Natural killer cell (primary cell): ENCODE measurements around the gene PCDHB9. TPM values are rescaled to one million over a fixed set of nuclear protein-coding genes. Genes with fewer than 3 reads are reported as not detected.
"Not testable (repeated sequence)": the region's sequence is repeated elsewhere in the genome, so short reads cannot be mapped to it uniquely, and the experiment has no call there.

ENCODE experiments used
- ATAC-seq, 3 donors: fragments of 150-1000 bp in 2 of 3; fragments of 200-7000 bp in 1 of 3; cut with Tn5 transposase; 1 replicate in 1 of 3; 2 replicates in 2 of 3; pipeline ENCODE4 v1.10.0; 2021; ENCODE audit warnings: mild to moderate bottlenecking in 2 of 3, moderate library complexity in 2 of 3
- DNase-seq, 2 donors: peaks; one replicate each; pipeline versions ENCODE4 v3.0.0 to v3.0.0-alpha.2; 2013 to 2021; ENCODE audit warnings: mixed read lengths in 1 of 2
- H3K27ac ChIP-seq: one replicate; pipeline ENCODE4 v1.5.1; 2013; ENCODE audit warnings: mild to moderate bottlenecking, low read length
- H3K27me3 ChIP-seq: one replicate; pipeline ENCODE4 v1.6.1; 2013; ENCODE audit warnings: low read length; ENCODE audit not compliant: control insufficient read depth, insufficient read depth
- H3K36me3 ChIP-seq: one replicate; pipeline ENCODE4 v1.6.1; 2013; ENCODE audit warnings: low read length; ENCODE audit not compliant: control insufficient read depth, insufficient read depth
- H3K4me1 ChIP-seq: one replicate; pipeline ENCODE4 v1.6.1; 2013; ENCODE audit warnings: low read length; ENCODE audit not compliant: control insufficient read depth, insufficient read depth
- H3K4me3 ChIP-seq: one replicate; pipeline ENCODE4 v1.5.1; 2013; ENCODE audit warnings: low read length
- H3K9me3 ChIP-seq: one replicate; pipeline ENCODE4 v1.6.1; 2013; ENCODE audit warnings: low read length; ENCODE audit not compliant: control insufficient read depth, insufficient read depth
- H3K27ac Mint-ChIP-seq, 2 donors: one replicate each; pipeline ENCODE4 v1.8.0; 2022; ENCODE audit warnings: mild to moderate bottlenecking in 2 of 2, mixed read lengths in 2 of 2, moderate library complexity in 1 of 2
- H3K27me3 Mint-ChIP-seq, 2 donors: one replicate each; pipeline ENCODE4 v1.8.0; 2022; ENCODE audit warnings: low read depth in 2 of 2, mixed read lengths in 2 of 2
- H3K36me3 Mint-ChIP-seq: one replicate; pipeline ENCODE4 v1.8.0; 2022; ENCODE audit warnings: mixed read lengths
- H3K4me1 Mint-ChIP-seq, 2 donors: one replicate each; pipeline ENCODE4 v1.8.0; 2022; ENCODE audit warnings: mixed read lengths in 2 of 2
- H3K4me3 Mint-ChIP-seq: one replicate; pipeline ENCODE4 v1.8.0; 2022; ENCODE audit warnings: mild to moderate bottlenecking, moderate library complexity, mixed read lengths
- H3K9me3 Mint-ChIP-seq, 2 donors: one replicate each; pipeline ENCODE4 v1.8.0; 2022; ENCODE audit warnings: mixed read lengths in 2 of 2
- CTCF ChIP-seq: fragments of 200-600 bp; IDR thresholded peaks from one replicate; pipeline ENCODE4 v1.8.0; 2022; ENCODE audit warnings: antibody characterized with exemption
- WGBS: methylation state at CpG from one replicate; pipeline ENCODE4 v1.1.7; 2013; ENCODE audit warnings: missing lambda C conversion rate; ENCODE audit not compliant: insufficient coverage; 5-methylcytosine and 5-hydroxymethylcytosine counted together
- intact Hi-C: fragments of 100-400 bp; cut with micrococcal nuclease; formaldehyde crosslinking; loops from one replicate; pipeline ENCODE4 v1.14.2; 2022
- total RNA-seq, 4 donors: library from RNA; stranded (reverse); fragments of 120-200 nt in 1 of 4; gene quantifications; one replicate each; pipeline versions ENCODE4 v1.2.3 to v1.2.4, GENCODE V29; 2013 to 2022

Gene PCDHB9
- total RNA-seq, 3 donors from 2014 or later (not counting 1 experiment from before 2014, with no cell fraction given): 0.15 TPM; not detected in 2

DNA sequence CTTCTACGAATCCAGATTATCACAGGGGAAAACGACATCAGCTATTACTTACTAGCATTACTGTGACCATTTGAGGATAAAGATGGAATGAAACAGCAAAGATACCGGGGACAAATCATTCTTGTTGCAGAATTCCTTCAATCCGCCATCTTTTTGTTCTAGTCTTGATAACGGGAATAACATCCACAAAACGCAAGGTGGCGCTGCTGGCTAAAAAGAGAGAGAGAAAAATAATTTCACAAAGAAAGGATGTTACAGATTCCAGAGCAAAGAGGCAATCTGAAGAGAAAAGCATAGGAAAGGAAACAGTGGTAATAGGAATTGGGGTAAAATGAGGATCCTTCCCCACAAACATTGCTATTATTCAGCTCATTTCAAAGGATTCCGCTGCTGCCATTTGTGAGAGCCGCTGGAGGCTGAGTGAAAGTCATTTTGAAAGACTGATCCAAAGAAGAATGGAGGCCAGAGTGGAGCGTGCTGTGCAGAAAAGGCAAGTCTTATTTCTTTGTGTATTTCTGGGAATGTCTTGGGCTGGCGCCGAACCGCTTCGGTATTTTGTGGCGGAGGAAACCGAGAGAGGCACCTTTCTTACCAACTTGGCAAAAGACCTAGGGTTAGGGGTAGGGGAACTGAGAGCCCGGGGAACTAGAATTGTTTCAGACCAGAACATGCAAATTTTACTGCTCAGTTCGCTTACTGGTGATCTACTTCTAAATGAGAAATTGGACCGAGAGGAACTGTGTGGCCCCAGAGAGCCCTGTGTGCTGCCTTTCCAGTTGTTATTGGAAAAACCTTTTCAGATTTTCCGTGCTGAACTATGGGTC lies 14.4 kb upstream of the PCDHB9 start, which contains the start of gene PCDHB7:
PCDHB7 (plus strand) TSS at position 264 of the 824 bp plus-strand sequence; CDS start at position 456, 192 bp downstream.
- Mint-ChIP-seq H3K4me1 (no peaks in the 10 kb centered on the region), H3K36me3 (no peaks in the 10 kb centered on the region), H3K27me3 (peaks cover 0 to 11% of the 10 kb centered on the region in 2 donors), H3K9me3 (peaks cover 2 to 9% of the 10 kb centered on the region in 2 donors), H3K27ac (no peak within 1 kb of the TSS), H3K4me3 (no peak within 1 kb of the TSS)
- DNase-seq (peak in 1 of 2 donors; percentile 48), ATAC-seq (no peak)
- no peak for TF ChIP-seq CTCF
- Histone ChIP-seq H3K9me3 (peaks cover 6% of the 10 kb centered on the region), H3K4me1 (no peaks in the 10 kb centered on the region), H3K4me3 (no peak within 1 kb of the TSS), H3K36me3 (no peaks in the 10 kb centered on the region), H3K27ac (no peak within 1 kb of the TSS), H3K27me3 (no peaks in the 10 kb centered on the region)
- intact Hi-C loops: no loop called here
- 40% methylated on average over 19 of the region's 20 CpGs for WGBS

DNA sequence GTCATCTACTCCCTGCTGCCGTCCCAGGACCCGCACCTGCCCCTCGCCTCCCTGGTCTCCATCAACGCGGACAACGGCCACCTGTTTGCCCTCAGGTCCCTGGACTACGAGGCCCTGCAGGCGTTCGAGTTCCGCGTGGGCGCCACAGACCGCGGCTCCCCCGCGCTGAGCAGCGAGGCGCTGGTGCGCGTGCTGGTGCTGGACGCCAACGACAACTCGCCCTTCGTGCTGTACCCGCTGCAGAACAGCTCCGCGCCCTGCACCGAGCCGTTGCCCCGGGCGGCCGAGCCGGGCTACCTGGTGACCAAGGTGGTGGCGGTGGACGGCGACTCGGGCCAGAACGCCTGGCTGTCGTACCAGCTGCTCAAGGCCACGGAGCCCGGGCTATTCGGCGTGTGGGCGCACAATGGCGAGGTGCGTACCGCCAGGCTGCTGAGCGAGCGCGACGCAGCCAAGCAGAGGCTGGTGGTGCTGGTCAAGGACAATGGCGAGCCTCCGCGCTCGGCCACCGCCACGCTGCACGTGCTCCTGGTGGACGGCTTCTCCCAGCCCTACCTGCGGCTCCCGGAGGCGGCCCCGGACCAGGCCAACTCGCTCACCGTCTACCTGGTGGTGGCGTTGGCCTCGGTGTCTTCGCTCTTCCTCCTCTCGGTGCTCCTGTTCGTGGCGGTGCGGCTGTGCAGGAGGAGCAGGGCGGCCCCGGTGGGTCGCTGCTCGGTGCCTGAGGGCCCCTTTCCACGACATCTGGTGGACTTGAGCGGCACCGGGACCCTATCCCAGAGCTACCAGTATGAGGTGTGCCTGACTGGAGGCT lies 12.5 kb upstream of the PCDHB9 start:
- intact Hi-C loops, H3K27ac Mint-ChIP-seq: not testable (repeated sequence)
- 50% methylated on average over 77 of the region's 79 CpGs for WGBS

GRCh38 chr5:141175933-141176332 lies 11.0 kb upstream of the PCDHB9 start:
- ATAC-seq (no peak), DNase-seq (no peak)
- intact Hi-C loops: no loop called here
- no peaks in the 10 kb centered on the region for H3K36me3 Mint-ChIP-seq
- WGBS: 50% methylated on average over 1 of the region's 1 CpG
- H3K27me3 Mint-ChIP-seq: peaks cover 0 to 10% of the 10 kb centered on the region in 2 donors
- no peak for TF ChIP-seq CTCF
- no peaks in the 10 kb centered on the region for H3K36me3 ChIP-seq
- H3K4me3 ChIP-seq: no peak overlapping the region
- no peak overlapping the region for H3K4me3 Mint-ChIP-seq
- H3K27ac Mint-ChIP-seq: no peak overlapping the region
- no peaks in the 10 kb centered on the region for H3K27me3 ChIP-seq
- no peak overlapping the region for H3K27ac ChIP-seq
- peaks cover 6% of the 10 kb centered on the region for H3K9me3 ChIP-seq
- H3K4me1 Mint-ChIP-seq: no peaks in the 10 kb centered on the region
- H3K9me3 Mint-ChIP-seq: peaks cover 0 to 4% of the 10 kb centered on the region in 2 donors
- H3K4me1 ChIP-seq: no peaks in the 10 kb centered on the region

More for the DNA sequence above, 12.5 kb upstream of the PCDHB9 start:
- peaks cover 0 to 11% of the 10 kb centered on the region in 2 donors for H3K27me3 Mint-ChIP-seq
- H3K27ac ChIP-seq, H3K9me3 ChIP-seq, H3K4me3 ChIP-seq, H3K27me3 ChIP-seq, H3K36me3 Mint-ChIP-seq, H3K36me3 ChIP-seq, DNase-seq, H3K4me3 Mint-ChIP-seq, ATAC-seq, H3K4me1 Mint-ChIP-seq, H3K4me1 ChIP-seq, H3K9me3 Mint-ChIP-seq: not testable (repeated sequence)

GRCh38 chr5:141177577-141178191 lies 9.3 kb upstream of the PCDHB9 start, which contains the start of gene PCDHB8:
Gene PCDHB8, plus strand, starts transcription at chr5:141177790. Its CDS starts 245 bp downstream, at chr5:141178035.
- H3K36me3 Mint-ChIP-seq, intact Hi-C loops, H3K27ac ChIP-seq, H3K4me1 ChIP-seq, H3K36me3 ChIP-seq, H3K27ac Mint-ChIP-seq, DNase-seq, H3K4me1 Mint-ChIP-seq, H3K9me3 Mint-ChIP-seq, ATAC-seq, H3K4me3 Mint-ChIP-seq, H3K9me3 ChIP-seq, H3K4me3 ChIP-seq, H3K27me3 ChIP-seq: not testable (repeated sequence)
- WGBS: 38% methylated on average over 8 of the region's 18 CpGs
- peaks cover 12 to 13% of the 10 kb centered on the region in 2 donors for H3K27me3 Mint-ChIP-seq

GRCh38 chr5:141179371-141179770 lies 7.6 kb upstream of the PCDHB9 start:
- intact Hi-C loops, H3K36me3 ChIP-seq, H3K27ac ChIP-seq, H3K27ac Mint-ChIP-seq, H3K4me3 ChIP-seq, H3K9me3 Mint-ChIP-seq, DNase-seq, H3K4me3 Mint-ChIP-seq, H3K4me1 ChIP-seq, H3K9me3 ChIP-seq, H3K27me3 ChIP-seq, ATAC-seq, H3K4me1 Mint-ChIP-seq, H3K36me3 Mint-ChIP-seq: not testable (repeated sequence)
- peaks cover 14 to 15% of the 10 kb centered on the region in 2 donors for H3K27me3 Mint-ChIP-seq
- 44% methylated on average over 23 of the region's 39 CpGs for WGBS

- H3K9me3 Mint-ChIP-seq, DNase-seq, H3K4me1 Mint-ChIP-seq, H3K4me1 ChIP-seq, H3K36me3 ChIP-seq, H3K4me3 ChIP-seq, H3K4me3 Mint-ChIP-seq, H3K9me3 ChIP-seq, H3K27me3 ChIP-seq, H3K27ac ChIP-seq, H3K27ac Mint-ChIP-seq, ATAC-seq, intact Hi-C loops: not testable (repeated sequence)
- Mint-ChIP-seq H3K27me3 (peaks cover 19% of the 10 kb centered on the region in 2 donors), H3K36me3 (peaks cover 11% of the 10 kb centered on the region)
- 42% methylated on average over 20 of the region's 32 CpGs for WGBS
Measured at GRCh38 chr5:141179876-141180275, 7.1 kb upstream of the PCDHB9 start.
